Ecto neural progenitor cell (in vitro differentiated cells): ENCODE data around the gene HPCAL1.
"Not testable (repeated sequence)": the region's sequence is repeated elsewhere in the genome, so short reads cannot be mapped to it uniquely, and the experiment has no call there.

Experiments
- DNase-seq: peaks from one replicate; pipeline ENCODE4 v3.0.0-alpha.2; 2018; ENCODE audit warnings: low spot score

The HPCAL1 gene

DNA sequence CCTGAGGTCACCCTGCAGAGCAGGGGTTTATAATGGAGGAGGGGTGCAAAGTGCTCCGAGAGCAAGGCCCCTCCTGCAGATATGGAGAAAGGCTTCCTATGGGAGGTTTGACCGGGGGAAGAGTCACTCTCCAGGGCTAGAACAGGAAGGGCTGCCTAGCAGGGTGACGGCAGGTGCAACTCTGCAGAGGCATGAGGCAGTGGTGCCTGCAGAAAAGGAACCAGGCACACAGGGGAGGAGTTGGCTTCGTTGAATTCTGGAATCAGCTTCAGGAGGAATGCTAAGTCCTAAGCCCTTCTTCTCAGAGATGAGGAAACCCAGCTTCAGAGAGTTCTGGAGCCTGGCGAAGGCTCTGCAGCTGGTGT, 17.5 kb upstream of the HPCAL1 start:
- DNase-seq, result no peak

- DNase-seq, result peak; percentile 76
These were observed 17.0 kb upstream of the HPCAL1 start for GRCh38 chr2:10285556-10286198.

GRCh38 chr2:10286216-10287037, 16.3 kb upstream of the HPCAL1 start:
- no peak for DNase-seq

DNA sequence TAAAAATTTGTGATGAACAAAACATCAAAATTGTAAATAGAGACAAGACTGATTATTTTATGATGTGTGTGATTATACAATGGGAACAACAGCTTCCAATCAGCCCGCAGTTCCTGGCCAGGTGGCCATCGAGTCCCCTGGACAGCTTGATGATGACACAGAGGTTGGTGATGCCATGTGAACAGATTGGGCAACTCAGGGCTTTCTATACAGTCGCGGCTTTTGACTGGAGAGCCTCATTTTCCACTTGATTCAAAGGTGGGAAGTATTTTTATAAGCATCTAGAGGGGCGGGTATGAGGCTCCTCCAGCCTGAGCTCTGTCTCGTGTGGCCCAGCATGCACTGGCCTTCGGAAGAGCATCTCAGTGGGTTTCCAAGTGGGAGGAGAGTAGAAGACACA, 14.9 kb upstream of the HPCAL1 start:
- DNase-seq, result no peak

GRCh38 chr2:10288606-10289005, 14.1 kb upstream of the HPCAL1 start:
- no peak for DNase-seq

- DNase-seq, result no peak
These were observed 13.4 kb upstream of the HPCAL1 start for GRCh38 chr2:10289352-10289751.

GRCh38 chr2:10289891-10290290, 12.8 kb upstream of the HPCAL1 start:
- DNase-seq, result no peak

- not testable (repeated sequence) for DNase-seq
These were observed 11.3 kb upstream of the HPCAL1 start for GRCh38 chr2:10291376-10291775.

DNA sequence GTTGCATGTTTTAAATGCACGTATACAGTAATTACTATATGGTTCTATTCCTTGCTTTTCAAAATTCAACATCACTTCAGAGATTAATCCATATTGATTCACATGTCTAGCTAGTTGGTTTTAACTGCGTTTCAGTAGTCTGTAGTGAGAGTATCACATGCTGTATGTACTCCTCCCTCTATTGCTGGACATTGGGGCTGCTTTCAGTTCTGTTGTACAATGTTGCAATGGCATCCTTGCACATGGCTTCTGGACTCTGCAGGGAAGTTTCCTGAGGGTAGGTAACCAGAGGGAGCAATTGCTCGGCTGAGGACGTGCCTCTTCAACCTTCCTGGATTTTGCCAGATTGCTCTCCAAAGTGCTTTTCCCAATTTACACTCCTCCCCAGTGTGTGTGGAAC, 10.7 kb upstream of the HPCAL1 start:
- DNase-seq, result no peak

- DNase-seq, result no peak
These were observed 9.1 kb upstream of the HPCAL1 start for GRCh38 chr2:10293603-10294002.

DNA sequence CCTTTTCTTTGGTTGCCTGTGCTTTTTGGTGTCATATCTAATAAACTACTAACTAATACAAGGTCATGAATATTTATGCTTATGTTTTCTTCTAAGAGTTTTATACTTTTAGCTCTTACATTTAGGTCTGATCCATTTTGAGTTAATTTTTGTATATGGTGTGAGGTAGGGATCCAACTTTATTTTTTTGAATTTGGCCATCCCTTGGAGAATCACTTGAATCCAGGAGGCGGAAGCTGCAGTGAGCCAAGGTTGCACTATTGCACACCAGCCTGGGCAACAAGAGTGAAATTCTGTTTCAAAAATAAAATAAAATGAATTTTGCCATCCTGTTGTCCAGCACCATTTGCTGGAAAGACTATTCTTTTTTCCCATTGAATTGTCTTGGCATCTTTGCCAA, 8.6 kb upstream of the HPCAL1 start:
- DNase-seq, result no peak

- DNase-seq, result not testable (repeated sequence)
These were observed 7.1 kb upstream of the HPCAL1 start for GRCh38 chr2:10295649-10296048.

DNA sequence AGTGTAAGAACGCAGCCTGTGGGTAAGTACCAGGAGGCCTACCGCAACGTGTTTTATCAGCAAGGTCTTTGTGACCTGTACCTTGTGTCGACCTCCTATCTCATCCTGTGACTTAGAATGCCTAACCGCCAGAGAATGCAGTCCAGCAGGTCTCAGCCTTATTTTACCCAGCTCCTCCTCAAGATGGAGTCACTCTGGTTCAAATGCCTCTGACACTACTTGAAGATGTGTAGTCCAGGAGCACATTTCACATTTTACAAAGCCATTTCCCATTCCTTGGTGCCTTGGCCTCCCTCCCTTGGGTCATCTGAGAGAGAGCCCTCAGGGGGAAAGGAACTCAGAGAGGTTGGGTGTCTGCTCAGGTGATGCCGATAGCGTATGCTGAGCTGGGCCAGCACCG, 6.6 kb upstream of the HPCAL1 start:
- DNase-seq, result no peak

DNA sequence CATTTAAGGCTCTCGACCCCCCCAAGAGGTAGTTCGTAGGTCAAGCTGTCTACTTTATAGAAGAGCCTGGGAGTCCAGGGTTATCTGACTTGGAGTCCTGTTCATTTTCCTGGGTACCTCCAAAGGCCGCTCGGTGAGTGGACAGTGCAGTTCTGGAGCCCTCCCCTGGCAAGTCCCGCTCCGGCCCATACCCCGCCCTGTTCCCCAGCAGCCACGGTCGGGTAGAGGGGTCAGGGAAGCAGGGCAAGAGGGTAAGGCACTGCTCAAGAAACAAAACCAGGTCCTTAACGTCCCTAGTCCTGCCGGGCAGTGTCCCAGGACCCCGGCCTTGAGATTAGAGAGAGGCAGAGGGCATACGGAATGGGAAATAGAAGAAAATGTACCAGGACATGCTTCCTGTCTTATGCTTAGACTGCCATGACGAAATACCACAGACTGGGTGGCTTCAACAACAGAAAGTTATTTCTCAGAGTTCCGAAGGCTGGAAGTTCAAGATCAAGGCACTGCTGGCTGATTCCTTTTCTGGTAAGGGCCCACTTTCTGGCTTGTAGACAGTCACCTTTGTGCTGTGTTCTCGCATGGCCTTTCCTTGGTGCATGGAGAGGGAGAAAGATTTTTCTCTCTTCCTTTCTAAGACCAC, 5.4 kb upstream of the HPCAL1 start:
- DNase-seq, result no peak

- no peak for DNase-seq
These were observed 4.7 kb upstream of the HPCAL1 start for GRCh38 chr2:10297959-10298531.

GRCh38 chr2:10298777-10299176, 3.9 kb upstream of the HPCAL1 start:
- DNase-seq, result not testable (repeated sequence)

DNA sequence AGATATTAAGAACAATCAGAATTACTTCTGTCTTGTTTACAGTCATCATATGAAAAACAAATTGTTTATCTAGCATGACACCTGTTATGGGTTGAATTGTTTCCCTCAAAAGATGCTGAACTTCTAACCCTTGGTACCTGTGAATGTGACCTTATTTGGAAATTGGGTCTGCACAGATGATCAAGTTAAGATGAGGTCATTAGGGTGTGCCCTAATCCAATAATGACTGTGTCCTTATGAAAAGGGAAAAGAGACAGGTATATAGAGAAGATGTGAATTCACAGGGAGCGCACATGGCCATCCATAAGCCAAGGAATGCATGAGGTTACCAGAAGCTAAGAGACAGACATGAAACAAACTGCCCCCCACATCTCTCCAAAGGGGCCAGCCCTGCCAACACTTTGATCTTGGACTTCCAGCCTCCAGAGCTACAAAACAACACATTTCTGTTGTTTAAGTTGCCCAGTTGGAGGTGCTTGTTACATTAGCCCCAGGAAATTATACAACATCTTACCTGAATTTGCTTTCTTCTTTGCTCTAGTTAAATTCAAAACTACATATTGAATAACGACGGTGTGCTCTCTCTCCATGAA, 2.3 kb upstream of the HPCAL1 start:
- DNase-seq, result no peak

DNA sequence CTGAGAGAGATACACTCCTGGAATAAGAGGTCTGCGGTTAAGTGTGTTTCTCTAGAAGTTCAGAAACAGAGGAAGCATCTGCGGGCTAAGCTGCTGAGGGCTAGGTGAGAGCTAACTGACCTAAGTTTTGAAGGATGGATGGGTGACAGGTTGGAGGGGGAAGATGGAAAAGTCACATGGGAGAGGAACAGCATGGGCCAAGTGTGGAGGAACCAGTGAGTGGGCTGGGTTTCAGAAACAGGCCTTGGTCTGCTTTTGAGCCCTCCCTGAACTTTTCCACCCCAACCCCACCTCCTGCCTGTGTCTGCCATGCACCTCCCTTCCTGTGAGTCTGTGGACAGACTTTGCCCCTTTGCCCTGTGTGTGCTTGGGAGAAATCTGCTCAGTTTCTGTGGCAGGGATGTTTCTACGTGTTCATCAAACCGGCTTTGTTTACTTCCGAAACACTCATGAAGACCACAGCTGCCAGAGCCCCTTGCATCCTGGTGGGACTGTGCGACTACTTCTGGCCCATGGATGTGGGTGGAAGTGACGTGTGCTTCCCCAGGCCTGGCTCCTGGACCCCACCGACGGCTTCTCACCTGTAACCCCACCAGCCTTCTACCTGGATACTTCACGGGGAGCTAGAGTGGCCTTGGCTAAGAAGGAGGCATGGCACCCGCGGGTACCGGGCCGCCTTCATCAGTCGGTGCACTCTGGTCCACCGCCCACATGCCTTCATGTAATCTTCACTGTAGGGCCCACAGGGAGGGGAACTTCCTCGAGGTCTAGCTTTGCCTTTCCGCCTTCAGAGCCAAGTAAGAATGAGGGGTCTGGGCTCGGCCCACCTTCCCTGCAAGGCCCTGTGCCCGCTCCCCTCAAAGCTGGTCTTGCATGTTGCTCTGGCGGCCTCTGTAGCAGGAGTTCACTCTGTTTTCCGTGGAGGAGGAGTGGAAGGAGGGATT, 1.4 kb upstream of the HPCAL1 start:
- DNase-seq, result no peak

GRCh38 chr2:10301941-10302478, 694 bp upstream of the HPCAL1 start:
- DNase-seq, result no peak

DNA sequence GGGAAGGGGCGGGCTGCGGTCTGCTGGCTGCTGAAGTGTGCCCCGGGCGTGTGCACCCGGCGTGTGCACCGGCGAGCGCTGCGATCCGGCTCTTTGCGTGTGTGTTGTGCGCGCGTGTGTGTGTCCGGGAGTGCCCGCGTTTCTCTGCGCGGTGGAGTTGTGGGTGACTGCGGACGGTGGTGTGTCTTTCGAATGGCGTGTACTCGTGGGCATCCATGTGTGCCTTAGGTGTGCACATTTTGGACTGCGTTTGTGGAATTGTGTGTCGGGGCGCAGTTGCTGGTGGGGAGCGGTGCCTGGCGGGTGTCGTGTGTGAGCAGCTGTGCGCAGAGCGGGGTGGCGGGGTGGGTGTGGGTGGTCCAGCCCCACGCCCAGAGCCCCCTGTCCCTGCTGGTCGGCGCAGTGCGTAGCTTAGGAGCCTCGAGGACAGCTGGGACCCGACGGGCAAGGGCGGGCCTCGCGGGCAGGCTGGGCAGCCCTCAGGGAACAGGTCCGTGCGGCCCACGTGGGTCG, 533 bp downstream of the HPCAL1 start:
- DNase-seq, result no peak
